ENCODE measurements around the gene RAPGEF5.

- no peak for TF ChIP-seq CTCF (IDR thresholded peaks at IDR 0.05)
- no peak for TF ChIP-seq POLR2A (IDR thresholded peaks at IDR 0.05)
Observed at GRCh38 chr7:22400150-22400814, 43.3 kb upstream of the RAPGEF5 start.

Measured in stomach (tissue), 4 donors.